Measurements from ENCODE around the gene TTLL13.
"Not testable (repeated sequence)": the region's sequence is repeated elsewhere in the genome, so short reads cannot be mapped to it uniquely, and the experiment has no call there.

TTLL13 gene

DNA sequence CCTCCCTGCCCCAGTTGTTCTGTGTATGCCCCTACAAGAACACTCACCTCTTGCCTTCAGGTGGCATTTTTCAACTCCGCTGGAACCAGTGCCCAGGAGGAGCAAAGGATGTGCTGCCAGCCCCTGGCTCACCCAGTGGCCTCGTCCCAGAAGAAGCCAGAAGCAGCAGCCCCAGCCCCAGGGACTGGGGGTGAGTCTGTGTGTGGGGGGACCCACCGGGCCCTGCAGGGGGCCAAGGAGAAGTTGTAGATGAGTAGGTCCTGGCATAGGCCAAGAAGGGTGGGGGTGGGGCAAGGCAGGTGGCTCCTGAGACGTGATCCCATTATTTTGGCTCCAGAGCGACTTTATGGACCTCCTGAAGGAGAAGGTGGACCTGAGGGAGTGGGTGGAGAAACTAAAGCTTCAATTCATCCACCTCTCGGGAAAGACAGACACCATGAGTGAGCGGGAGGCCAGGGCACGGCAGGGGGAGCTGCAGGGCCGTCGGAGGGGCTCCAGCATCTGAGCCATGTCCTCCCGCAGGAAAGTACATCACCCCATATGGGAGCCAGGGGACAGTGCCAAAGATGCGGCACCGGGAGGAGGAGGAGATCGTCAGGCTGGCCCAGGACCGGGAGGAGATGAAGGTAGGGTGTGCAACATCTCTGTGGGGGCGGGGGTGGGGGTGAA lies 45.4 kb downstream of the TTLL13 start:
- Histone ChIP-seq H3K79me2 (ENCODE audit: insufficient read depth, low read length) (no peaks in the 10 kb centered on the region), H2AFZ (ENCODE audit: low read length) (no peak overlapping the region), H3F3A (ENCODE audit: insufficient read depth, low read length) (no peaks in the 10 kb centered on the region), H4K20me1 (ENCODE audit: insufficient read depth, low read length) (no peaks in the 10 kb centered on the region), H3K9ac (ENCODE audit: low read length) (no peak overlapping the region), H3K36me3 (ENCODE audit: insufficient read depth, low read length) (no peaks in the 10 kb centered on the region), H3K9me3 (ENCODE audit: low read length) (no peaks in the 10 kb centered on the region), H3K9me2 (ENCODE audit: low read depth, low read length) (no peaks in the 10 kb centered on the region), H3K27me3 (ENCODE audit: insufficient read depth, low read length) (no peaks in the 10 kb centered on the region), H3K4me2 (ENCODE audit: low read length) (no peak overlapping the region), H3K4me3 (ENCODE audit: low read depth, low read length, poor library complexity, severe bottlenecking) (no peak overlapping the region), H3K27ac (ENCODE audit: low read depth, low read length, poor library complexity, severe bottlenecking) (no peak overlapping the region), H3K4me1 (ENCODE audit: insufficient read depth, low read length, severe bottlenecking) (peaks cover 10% of the 10 kb centered on the region)
- TF ChIP-seq, protein P1, sequence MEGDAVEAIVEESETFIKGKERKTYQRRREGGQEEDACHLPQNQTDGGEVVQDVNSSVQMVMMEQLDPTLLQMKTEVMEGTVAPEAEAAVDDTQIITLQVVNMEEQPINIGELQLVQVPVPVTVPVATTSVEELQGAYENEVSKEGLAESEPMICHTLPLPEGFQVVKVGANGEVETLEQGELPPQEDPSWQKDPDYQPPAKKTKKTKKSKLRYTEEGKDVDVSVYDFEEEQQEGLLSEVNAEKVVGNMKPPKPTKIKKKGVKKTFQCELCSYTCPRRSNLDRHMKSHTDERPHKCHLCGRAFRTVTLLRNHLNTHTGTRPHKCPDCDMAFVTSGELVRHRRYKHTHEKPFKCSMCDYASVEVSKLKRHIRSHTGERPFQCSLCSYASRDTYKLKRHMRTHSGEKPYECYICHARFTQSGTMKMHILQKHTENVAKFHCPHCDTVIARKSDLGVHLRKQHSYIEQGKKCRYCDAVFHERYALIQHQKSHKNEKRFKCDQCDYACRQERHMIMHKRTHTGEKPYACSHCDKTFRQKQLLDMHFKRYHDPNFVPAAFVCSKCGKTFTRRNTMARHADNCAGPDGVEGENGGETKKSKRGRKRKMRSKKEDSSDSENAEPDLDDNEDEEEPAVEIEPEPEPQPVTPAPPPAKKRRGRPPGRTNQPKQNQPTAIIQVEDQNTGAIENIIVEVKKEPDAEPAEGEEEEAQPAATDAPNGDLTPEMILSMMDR (IDR thresholded peaks at IDR 0.05; ENCODE audit: low read length) = peak; percentile 41
- TF ChIP-seq EZH2 (IDR thresholded peaks at IDR 0.05; ENCODE audit: borderline replicate concordance, low read length) = no peak

DNA sequence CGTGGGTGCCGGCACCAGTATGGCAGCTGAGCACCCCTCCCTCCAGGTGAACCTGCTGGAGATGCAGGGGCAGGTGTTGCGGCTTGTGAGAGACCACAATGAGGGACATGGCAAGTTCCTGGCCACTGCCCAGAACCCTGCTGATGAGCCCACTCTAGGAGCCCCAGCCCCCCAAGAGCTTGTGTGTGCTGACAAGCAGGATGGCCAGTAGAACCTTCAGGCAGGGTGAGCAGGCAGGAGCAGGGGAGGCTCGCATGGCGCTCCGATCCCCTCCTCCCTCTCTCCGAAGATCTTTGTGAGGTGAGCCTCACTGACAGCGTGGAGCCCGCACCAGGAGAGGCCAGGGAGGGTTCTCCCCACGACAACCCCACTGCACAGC lies 45.9 kb downstream of the TTLL13 start:
- H3K4me2 ChIP-seq (ENCODE audit: low read length) = no peak overlapping the region
- no peak for TF ChIP-seq EZH2 (IDR thresholded peaks at IDR 0.05; ENCODE audit: borderline replicate concordance, low read length)
- TF ChIP-seq, protein P1 (IDR thresholded peaks at IDR 0.05; ENCODE audit: low read length) = no peak
- no peak overlapping the region for H3K27ac ChIP-seq (ENCODE audit: low read depth, low read length, poor library complexity, severe bottlenecking)
- no peaks in the 10 kb centered on the region for H4K20me1 ChIP-seq (ENCODE audit: insufficient read depth, low read length)
- no peaks in the 10 kb centered on the region for H3K36me3 ChIP-seq (ENCODE audit: insufficient read depth, low read length)
- no peaks in the 10 kb centered on the region for H3K9me3 ChIP-seq (ENCODE audit: low read length)
- H3F3A ChIP-seq (ENCODE audit: insufficient read depth, low read length) = no peaks in the 10 kb centered on the region
- H3K79me2 ChIP-seq (ENCODE audit: insufficient read depth, low read length) = no peaks in the 10 kb centered on the region
- no peak overlapping the region for H3K9ac ChIP-seq (ENCODE audit: low read length)
- no peak overlapping the region for H2AFZ ChIP-seq (ENCODE audit: low read length)
- H3K4me3 ChIP-seq (ENCODE audit: low read depth, low read length, poor library complexity, severe bottlenecking) = no peak overlapping the region
- H3K27me3 ChIP-seq (ENCODE audit: insufficient read depth, low read length) = no peaks in the 10 kb centered on the region
- no peaks in the 10 kb centered on the region for H3K9me2 ChIP-seq (ENCODE audit: low read depth, low read length)
- peaks cover 10% of the 10 kb centered on the region for H3K4me1 ChIP-seq (ENCODE audit: insufficient read depth, low read length, severe bottlenecking)

DNA sequence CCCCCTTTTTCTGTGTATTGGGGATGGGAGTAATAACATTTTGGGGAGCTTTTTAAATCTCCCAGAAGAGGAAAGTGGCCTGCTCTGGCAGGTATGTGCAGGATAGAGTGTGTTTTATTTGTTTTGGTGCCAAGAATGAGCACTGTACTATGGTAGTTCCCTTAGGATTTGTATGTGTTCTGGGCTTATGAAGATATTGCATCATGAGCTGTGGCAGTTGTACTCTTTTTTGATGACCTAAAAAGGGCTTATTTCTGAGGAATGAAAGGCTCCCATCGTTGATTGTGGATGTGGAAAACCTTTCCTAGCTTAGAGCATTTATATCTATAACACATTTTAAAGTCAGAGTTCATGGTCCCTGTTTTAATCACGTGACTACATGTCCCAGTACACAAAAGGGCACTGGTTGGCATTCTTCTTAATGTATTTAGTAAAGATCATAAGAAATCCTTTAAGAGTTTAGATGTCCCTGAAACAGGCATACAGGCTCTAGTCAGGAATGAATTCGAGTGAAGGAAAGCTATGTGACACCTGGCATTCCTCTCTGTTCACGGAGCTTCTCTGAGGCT lies 47.0 kb downstream of the TTLL13 start:
- not testable (repeated sequence) for H2AFZ ChIP-seq (ENCODE audit: low read length); H3K9ac ChIP-seq (ENCODE audit: low read length); H3K4me2 ChIP-seq (ENCODE audit: low read length); H3K27ac ChIP-seq (ENCODE audit: low read depth, low read length, poor library complexity, severe bottlenecking); H3K4me3 ChIP-seq (ENCODE audit: low read depth, low read length, poor library complexity, severe bottlenecking); H3K79me2 ChIP-seq (ENCODE audit: insufficient read depth, low read length); H3K9me3 ChIP-seq (ENCODE audit: low read length); H4K20me1 ChIP-seq (ENCODE audit: insufficient read depth, low read length); H3K27me3 ChIP-seq (ENCODE audit: insufficient read depth, low read length); H3K36me3 ChIP-seq (ENCODE audit: insufficient read depth, low read length); H3K9me2 ChIP-seq (ENCODE audit: low read depth, low read length); H3F3A ChIP-seq (ENCODE audit: insufficient read depth, low read length)
- H3K4me1 ChIP-seq (ENCODE audit: insufficient read depth, low read length, severe bottlenecking) = peaks cover 16% of the 10 kb centered on the region

DNA sequence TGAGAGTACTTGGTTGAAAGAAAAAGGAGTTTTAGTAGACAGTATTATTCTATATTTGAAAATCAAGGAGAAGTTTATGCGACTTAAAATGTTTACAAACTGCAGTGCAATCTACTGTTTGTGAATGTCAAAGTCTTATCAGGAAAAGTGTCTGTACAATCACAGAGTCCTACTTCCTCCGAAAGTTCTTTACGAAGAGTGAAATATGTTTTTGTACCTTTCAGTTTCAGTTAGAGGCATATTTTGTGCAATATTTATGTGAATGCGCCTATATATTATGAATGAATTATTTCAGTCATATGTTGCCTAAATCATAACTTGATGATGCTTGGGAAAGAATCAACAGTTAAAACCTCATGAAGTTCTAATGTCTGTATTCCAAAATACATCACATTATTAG lies 47.7 kb downstream of the TTLL13 start:
- Histone ChIP-seq H3K4me2 (ENCODE audit: low read length) (no peak overlapping the region), H3K9me2 (ENCODE audit: low read depth, low read length) (no peaks in the 10 kb centered on the region), H3K4me1 (ENCODE audit: insufficient read depth, low read length, severe bottlenecking) (peaks cover 11% of the 10 kb centered on the region), H3K9me3 (ENCODE audit: low read length) (no peaks in the 10 kb centered on the region), H4K20me1 (ENCODE audit: insufficient read depth, low read length) (no peaks in the 10 kb centered on the region), H3K27ac (ENCODE audit: low read depth, low read length, poor library complexity, severe bottlenecking) (no peak overlapping the region), H3F3A (ENCODE audit: insufficient read depth, low read length) (no peaks in the 10 kb centered on the region), H2AFZ (ENCODE audit: low read length) (no peak overlapping the region), H3K27me3 (ENCODE audit: insufficient read depth, low read length) (no peaks in the 10 kb centered on the region), H3K79me2 (ENCODE audit: insufficient read depth, low read length) (no peaks in the 10 kb centered on the region), H3K9ac (ENCODE audit: low read length) (no peak overlapping the region), H3K36me3 (ENCODE audit: insufficient read depth, low read length) (no peaks in the 10 kb centered on the region), H3K4me3 (ENCODE audit: low read depth, low read length, poor library complexity, severe bottlenecking) (no peak overlapping the region)
- no peak for TF ChIP-seq EZH2 (IDR thresholded peaks at IDR 0.05; ENCODE audit: borderline replicate concordance, low read length)
- TF ChIP-seq, protein P1 (IDR thresholded peaks at IDR 0.05; ENCODE audit: low read length) = no peak
